Activated T-cell treated with anti-CD3 and anti-CD28 coated beads for 1 hour (primary cell): ENCODE data around the gene EEFSEC.

Experiments
- DNase-seq: peaks from one replicate; pipeline ENCODE4 v3.0.0-alpha.2; 2020; ENCODE audit warnings: low read depth

Gene EEFSEC

DNA sequence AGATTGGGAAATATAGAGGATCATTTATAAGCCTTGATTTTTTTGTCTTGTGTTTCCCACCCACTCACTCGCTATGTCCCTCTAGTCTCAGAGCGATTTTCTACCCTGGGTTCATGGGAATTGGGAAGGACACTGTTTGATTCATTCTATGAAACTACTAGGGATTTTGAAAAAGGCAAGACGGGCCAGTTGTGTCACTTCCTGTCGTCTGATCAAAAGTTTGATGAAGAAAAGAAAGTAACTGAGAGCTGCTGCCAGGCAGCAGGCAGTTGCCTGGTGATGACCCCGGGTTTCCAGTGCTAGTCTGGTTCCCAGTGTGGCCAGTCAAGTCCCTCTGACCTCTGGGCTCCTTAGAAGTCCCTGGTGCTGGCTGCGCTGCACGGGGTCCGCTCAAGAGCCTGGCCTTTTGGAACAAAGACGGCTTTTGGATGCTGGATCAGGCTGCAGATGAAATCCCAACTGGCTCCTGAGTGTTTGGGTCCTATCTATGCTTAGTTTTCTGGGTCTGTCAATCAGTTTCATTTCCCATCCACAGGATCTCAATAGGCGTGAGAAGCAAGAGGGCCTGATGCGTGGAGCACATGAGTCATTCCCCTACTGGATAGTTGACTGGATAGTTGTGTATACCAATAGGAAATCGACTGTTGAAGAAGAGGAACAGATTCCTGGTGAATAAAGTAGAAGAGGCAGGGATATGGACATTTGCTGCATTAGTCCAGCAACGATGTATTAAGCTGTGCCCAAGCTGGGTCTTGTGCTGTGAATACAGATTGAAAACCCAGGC is 89.7 kb downstream of the EEFSEC start:
- no peak for DNase-seq

GRCh38 chr3:128243602-128244504 is 90.6 kb downstream of the EEFSEC start:
- DNase-seq = no peak

DNA sequence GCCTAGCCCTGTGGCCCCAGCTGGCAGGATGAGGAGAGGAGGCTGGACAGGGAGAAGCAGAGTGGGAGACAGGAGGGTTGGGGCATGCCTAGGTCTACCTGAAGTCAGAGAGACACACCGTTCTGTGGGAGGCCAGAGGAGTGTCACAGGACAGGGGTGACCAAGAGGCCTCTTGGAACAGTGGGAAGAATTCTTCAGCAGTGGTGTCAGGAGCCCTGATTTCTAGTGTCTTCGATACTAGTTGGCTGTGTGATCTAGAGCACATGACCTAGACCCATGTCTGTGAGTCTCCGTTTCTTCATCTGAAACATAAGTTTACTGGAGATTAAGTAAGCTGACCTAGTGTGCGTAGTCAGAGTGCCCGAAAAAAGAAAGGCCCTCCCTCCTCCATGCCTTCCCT is 92.2 kb downstream of the EEFSEC start:
- no peak for DNase-seq

DNA sequence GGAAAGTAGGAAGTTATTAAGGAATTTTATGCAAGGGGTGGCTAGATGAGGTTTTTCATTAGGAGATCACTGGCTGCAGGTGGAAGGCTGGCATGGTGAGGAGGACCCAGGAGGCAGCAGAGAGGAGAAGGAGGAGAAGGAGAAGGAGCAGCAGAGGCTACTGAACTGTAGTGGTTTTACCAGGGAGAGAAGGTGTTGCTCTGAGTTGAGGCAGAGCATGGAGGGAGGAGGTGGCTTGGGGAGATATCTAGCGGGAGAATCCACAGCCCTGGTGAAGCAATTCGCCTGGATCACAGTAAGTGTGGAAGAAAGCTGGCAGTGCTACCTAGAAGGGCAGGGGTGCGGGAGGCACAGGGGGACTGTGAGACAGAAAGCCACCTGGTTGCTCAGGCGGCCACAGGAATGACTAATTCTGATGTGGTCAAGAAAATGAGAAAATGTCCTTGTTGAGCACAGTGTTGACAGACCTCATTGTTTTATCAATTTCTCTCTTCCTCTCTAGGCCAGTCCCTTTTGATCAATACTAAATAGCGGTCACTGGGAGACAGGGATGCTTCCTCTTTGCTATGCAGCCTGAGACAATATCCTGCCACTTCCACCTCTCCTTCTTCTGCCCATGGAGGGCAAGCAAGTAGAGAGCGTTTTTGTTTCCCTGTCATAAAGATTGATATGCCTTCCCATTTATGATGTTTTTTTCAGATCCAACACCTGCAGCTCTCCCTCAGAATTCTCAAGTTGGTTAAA is 94.6 kb downstream of the EEFSEC start:
- DNase-seq = no peak

DNA sequence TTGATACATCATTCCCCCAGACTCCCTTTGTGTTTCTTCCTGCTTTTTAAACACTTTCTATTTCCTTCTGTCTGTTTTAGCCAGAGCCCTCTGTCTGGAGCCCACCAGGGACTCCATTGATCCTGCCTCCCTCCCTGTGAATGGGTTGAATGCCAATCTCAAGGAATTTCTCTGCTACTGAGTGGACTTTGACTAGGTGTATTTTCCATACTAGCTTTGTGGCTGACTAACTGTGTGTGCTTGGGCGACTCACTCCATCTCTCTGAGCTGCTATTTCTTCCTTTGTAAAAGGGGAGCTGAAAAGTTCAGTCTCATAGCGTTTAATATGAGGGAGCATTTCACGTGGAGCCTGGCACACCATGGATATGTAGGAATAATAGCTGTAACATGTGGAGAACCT is 98.8 kb downstream of the EEFSEC start:
- no peak for DNase-seq

DNA sequence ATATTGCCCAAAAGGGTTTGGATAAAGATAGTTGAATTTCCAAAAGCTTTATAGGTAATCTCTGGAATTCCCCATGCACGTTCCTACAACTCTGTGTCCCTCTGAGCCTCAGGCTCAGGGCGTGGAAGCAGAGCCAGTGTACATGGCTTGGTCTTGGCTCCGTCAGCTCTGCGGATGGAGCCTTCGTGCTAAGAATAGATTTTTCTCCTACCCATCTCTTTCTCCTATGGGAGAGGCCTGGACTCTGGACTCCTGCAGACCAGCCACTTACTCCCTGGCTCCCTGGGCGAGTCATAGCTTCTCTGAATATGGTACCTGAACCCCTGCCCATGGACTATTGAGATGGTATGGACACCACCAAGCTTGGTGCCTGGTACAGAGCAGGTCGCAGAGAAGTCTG is 99.9 kb downstream of the EEFSEC start:
- DNase-seq = no peak

- DNase-seq = no peak
Observed at GRCh38 chr3:128254066-128254590, 100.8 kb downstream of the EEFSEC start.

DNA sequence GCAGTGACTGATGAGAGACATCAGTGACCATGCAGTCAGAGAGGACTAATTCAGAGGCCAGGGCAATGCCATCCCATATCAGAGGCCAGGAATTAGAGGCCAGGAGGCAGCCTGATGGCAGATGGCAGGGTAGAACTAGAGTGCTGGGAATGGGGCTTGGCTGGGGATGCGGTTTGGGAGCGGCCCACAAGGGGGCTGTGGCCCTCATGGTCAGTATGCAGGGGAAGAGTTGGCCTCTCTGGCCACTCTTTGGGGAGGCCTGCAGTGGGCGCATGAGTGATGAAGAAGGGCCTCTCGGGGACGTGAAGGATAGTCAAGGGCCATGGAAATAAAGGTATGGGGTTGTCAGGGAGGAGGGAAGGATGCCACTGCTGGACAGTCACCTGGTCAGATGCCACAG is 101.7 kb downstream of the EEFSEC start:
- no peak for DNase-seq

GRCh38 chr3:128256131-128256530 is 102.8 kb downstream of the EEFSEC start:
- no peak for DNase-seq

DNA sequence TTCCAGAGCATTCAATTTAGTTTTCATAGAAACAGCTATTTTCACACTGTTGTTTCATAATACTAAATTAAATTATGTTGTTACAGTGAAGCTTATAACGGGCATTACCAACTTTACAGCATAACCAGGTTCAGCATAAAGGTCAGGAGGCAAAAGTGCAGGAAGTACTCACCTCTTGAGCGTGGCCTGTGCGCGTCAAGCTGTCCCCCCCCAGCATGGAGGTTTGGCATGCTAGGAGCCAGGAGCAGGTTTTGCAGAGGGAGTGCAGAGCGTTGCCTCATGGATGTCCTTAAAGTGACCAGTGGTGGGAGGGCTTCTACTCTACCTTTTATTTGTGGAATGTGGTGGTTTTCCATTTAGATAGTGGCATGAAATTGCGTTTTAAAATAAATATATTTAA is 104.4 kb downstream of the EEFSEC start:
- no peak for DNase-seq

DNA sequence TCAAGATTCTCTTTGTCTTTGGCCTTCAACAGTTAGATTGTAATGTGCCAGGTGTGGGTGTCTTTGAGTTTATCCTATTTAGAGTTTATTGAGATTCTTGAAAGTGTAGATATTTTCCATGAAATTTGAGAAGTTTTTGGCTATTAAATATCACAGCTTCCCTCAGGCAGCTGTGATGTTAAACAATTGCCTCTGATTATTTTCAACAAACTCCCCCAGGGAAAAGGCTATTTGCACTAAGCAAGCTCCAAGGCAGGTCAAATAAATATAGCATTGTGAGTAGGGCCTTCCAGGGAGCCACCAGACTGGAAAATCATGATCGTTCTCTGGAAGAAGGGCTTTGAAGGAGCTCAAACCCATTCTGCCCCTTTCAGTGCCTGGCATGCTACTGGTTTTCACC is 107.0 kb downstream of the EEFSEC start:
- DNase-seq = no peak

GRCh38 chr3:128262457-128262856 is 109.2 kb downstream of the EEFSEC start:
- DNase-seq = no peak

DNA sequence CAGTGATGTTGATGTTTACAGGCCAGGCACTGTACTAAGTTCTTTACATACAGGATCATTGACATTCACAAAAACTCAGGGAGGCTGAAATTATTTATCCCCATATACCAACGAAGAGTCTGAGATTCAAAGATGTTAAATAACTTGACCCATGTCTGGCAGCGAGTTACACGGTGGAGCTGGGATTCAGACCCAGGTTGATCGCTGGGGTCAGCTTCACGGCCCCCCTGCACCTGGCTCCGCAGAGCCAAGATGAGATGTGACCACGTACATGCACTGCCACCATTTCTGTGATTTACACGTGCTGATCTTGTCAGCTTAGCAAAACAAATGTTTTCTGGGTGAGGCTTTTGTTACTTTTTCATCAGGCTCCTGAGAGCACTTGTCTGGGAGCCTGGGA is 109.8 kb downstream of the EEFSEC start:
- DNase-seq = no peak

DNA sequence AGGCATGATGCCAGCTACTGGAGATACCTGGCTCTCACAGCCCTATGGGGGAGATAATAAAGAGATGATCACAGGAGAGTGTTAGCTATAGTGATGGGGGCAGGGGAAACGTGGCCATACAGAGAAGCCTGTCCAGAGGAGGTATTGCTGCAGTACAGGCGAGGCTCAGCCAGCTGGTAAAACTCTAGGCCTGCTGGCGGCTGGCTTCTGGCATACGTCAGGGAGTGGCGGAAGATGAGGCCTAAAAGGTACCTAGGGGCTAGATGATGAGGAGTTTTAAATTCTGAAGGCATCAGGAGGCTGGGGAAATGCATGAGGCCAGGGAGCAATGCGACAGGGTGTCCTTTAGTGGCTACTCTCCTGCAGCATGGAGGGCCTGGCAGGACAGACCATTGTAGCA is 110.7 kb downstream of the EEFSEC start:
- no peak for DNase-seq

DNA sequence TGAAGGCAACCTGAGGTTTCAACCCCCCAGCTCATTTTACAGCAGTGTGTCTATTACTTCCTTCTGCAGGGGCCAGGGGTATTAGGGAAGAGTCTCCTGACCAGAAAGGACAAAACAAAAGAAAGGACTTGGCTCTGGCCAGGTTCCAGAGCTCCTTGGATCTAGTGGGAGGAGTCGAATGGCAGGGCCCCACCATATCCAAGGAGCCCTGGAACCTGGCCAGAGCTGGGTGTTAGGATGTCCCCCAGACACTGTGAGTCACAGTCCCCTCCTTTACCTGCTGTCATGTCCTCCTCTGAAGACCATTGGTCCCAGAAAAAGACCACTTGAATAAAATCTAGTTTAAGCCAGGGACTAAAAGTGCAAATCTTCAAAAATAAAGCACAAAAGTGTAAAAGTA is 113.2 kb downstream of the EEFSEC start:
- DNase-seq = no peak

DNA sequence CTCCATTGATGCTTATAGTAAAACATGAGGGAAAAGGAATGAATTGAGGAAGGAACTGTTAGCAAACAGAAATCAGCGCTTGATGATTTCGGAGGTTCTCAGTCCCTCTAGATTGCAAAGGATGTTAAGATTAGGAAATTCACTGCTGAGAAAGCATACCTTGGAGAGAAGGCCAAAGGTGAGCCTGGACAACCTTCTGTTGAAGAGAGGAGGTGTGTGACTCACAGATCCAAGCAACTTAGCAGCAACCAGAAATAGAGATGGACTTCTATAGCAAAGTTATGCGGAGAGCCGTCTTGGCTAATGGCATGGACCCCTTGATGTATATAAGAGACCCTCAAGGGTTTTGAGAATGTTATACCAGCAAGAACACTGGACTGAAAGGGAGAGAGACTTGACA is 114.3 kb downstream of the EEFSEC start:
- no peak for DNase-seq

- no peak for DNase-seq
Observed at GRCh38 chr3:128269006-128269775, 115.9 kb downstream of the EEFSEC start.

- no peak for DNase-seq
Observed at GRCh38 chr3:128269796-128270195, 116.5 kb downstream of the EEFSEC start.

DNA sequence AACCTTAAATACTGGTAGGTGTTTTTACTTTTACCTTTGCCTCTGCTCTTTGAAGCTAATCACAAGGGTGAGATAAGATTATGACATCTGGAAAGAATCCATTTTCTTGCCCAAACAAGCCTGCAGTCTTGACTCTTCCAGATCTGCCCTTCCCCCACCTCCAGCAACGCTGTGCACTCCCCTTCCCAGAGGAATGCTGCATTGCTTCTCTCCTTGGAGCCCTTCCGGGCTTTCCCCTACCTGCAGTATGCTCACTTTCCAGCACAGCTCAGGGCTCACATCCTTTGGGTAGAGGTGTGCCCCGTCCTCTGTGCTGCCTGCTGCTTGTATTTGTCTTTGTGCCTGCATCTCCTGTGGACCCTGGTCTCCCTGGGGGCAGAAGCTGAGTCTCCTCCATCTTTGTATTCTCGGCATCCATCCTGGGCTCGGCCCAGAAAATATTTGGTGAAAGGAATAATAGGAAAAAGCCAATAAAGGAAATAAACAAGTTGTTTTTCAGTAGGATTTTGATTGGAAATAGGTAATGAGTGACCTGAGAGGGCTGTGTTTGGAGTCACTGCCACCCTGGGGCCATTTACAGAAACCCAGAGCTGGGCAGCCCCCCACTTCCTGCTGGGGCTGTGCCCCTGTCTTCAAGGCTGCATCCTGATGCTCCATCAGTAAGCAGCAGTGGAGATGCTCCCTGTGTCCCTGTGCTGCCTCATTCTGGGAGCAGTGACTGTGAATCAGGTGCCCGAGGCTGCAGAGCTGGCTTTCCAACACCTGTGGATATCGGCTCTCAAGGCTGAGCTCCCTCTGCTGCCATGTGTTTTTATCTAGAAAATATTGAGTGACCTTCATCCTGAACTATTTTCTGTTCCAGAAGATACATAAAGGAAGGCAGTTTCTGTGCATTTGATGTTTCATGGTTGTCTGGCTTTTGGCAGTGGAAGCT is 117.5 kb downstream of the EEFSEC start:
- no peak for DNase-seq

DNA sequence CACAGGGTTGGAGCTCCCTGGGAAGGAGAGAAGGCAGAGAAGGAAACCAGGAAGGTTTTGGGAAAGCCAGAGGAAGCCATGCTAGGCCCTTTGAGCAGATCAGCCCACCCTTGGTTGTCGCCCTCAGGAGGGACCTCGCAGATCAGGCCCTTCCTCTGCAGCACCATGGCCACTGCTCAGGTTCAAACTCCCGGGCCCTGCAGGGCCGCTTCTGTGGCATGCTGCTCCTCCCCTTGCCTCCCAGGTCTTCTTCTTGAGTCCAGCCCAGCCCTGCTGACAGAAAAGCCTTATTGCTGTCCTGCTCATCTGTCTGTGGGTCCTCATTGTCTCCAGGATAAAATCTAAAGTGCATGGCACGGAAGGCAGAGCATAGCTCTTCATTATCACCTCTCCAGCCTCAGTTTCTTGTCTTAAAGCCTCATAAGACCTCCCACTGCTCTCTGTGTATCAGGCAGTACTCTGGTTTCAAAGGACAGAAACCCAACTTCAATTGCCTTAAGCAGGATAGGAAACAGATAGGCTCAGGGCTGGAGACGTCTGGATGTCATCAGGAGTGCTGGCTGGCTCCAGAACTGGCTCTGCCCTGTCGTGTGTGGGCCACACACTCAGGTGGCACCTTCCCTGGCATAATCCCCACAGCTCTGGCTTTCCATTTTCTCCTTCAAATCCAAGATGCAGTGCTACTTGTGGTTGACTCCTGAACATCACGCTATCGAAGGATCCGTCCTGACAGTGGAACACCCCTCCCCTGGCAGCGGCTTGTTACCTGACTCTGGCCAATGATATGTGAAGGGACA is 118.5 kb downstream of the EEFSEC start:
- DNase-seq = no peak
